Measurements from ENCODE around the gene CRIP3. TPM values are rescaled to one million over a fixed set of nuclear protein-coding genes. Genes with fewer than 3 reads are reported as not detected.

The CRIP3 gene
- total and polyA plus RNA-seq, 10 of the 15 experiments (the other 5 are each of a cell fraction or from before 2014, with no cell fraction given): 1.5 to 9.2 (median 2.2) TPM

DNA sequence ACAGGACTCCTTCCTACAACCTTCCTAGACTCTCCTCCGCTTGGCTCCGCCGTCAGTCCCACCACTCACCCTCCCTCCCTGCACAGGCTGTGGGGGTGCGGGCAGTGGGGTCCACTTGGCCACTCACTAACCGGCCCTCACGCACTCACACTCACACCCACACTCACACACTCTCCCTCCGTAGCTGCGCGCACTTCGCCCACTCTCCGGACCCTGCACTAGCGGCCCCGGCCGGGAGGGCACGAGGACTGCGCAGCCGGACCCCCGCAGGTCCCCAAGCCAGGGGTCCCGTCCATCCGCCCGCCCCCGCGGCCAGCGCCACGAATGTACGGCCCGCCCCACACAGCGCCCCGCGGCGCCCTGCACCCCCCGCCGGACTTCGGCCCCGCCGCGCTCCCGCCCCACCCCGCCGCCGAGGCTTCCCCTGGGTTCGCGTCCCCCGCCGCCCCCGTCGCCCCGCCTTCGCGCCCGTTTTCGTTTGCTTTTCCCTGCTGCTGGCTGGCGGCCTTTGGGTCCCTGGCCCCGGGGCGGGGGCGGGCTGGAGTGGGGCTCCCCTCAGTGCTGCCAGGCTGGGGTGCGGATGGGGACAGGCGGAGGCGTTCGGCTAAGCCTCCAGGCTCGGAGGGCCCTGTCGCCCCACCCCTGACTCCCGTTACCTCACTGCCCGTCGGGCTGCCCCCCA is 33.6 kb downstream of the CRIP3 start (continued):
- TF ChIP-seq, protein P1, sequence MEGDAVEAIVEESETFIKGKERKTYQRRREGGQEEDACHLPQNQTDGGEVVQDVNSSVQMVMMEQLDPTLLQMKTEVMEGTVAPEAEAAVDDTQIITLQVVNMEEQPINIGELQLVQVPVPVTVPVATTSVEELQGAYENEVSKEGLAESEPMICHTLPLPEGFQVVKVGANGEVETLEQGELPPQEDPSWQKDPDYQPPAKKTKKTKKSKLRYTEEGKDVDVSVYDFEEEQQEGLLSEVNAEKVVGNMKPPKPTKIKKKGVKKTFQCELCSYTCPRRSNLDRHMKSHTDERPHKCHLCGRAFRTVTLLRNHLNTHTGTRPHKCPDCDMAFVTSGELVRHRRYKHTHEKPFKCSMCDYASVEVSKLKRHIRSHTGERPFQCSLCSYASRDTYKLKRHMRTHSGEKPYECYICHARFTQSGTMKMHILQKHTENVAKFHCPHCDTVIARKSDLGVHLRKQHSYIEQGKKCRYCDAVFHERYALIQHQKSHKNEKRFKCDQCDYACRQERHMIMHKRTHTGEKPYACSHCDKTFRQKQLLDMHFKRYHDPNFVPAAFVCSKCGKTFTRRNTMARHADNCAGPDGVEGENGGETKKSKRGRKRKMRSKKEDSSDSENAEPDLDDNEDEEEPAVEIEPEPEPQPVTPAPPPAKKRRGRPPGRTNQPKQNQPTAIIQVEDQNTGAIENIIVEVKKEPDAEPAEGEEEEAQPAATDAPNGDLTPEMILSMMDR (IDR thresholded peaks at IDR 0.05 in 2 of 3, conservative IDR thresholded peaks at IDR 0.05 in 1 of 3; ENCODE audit: control insufficient read depth in 2 of 3, extremely low read depth in 1 of 3, insufficient read depth in 1 of 3, low read depth in 3 of 3, low read length in 3 of 3): no peak
- TF ChIP-seq BCL11A (IDR thresholded peaks at IDR 0.05; ENCODE audit: low read depth, low read length) (no peak), NFYB (IDR thresholded peaks at IDR 0.05; ENCODE audit: insufficient read depth, low read depth, low read length) (no peak), CBX5 (IDR thresholded peaks at IDR 0.05; ENCODE audit: low read depth) (no peak), BHLHE40 (IDR thresholded peaks at IDR 0.05; ENCODE audit: borderline replicate concordance in 1 of 2, low read depth in 2 of 2, low read length in 1 of 2) (no peak), MYC (IDR thresholded peaks at IDR 0.05; ENCODE audit: insufficient read depth, insufficient read length, insufficient replicate concordance, low read length, severe bottlenecking) (no peak), WRNIP1 (IDR thresholded peaks at IDR 0.05; ENCODE audit: borderline replicate concordance, low read depth, low read length) (no peak), NFIC (IDR thresholded peaks at IDR 0.05; ENCODE audit: low read depth, low read length) (no peak), ZSCAN29 (IDR thresholded peaks at IDR 0.05) (no peak), SMARCA5 (IDR thresholded peaks at IDR 0.05) (0 out of 2 replicates have a peak, but pooled peaks have one; percentile 63), HDAC6 (IDR thresholded peaks at IDR 0.05; ENCODE audit: unreplicated experiment) (no peak), ZBED1 (IDR thresholded peaks at IDR 0.05; ENCODE audit: borderline replicate concordance) (no peak), IKZF1 (conservative IDR thresholded peaks at IDR 0.05) (0 out of 2 replicates have a peak, but pooled peaks have one; percentile 11), SMAD5 (IDR thresholded peaks at IDR 0.05; ENCODE audit: low read depth) (no peak), DPF2 (IDR thresholded peaks at IDR 0.05) (0 out of 2 replicates have a peak, but pooled peaks have one; percentile 33)
- TF ChIP-seq, protein P2, sequence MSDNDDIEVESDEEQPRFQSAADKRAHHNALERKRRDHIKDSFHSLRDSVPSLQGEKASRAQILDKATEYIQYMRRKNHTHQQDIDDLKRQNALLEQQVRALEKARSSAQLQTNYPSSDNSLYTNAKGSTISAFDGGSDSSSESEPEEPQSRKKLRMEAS (IDR thresholded peaks at IDR 0.05; ENCODE audit: low read depth, low read length): no peak
- TF ChIP-seq, protein P3, sequence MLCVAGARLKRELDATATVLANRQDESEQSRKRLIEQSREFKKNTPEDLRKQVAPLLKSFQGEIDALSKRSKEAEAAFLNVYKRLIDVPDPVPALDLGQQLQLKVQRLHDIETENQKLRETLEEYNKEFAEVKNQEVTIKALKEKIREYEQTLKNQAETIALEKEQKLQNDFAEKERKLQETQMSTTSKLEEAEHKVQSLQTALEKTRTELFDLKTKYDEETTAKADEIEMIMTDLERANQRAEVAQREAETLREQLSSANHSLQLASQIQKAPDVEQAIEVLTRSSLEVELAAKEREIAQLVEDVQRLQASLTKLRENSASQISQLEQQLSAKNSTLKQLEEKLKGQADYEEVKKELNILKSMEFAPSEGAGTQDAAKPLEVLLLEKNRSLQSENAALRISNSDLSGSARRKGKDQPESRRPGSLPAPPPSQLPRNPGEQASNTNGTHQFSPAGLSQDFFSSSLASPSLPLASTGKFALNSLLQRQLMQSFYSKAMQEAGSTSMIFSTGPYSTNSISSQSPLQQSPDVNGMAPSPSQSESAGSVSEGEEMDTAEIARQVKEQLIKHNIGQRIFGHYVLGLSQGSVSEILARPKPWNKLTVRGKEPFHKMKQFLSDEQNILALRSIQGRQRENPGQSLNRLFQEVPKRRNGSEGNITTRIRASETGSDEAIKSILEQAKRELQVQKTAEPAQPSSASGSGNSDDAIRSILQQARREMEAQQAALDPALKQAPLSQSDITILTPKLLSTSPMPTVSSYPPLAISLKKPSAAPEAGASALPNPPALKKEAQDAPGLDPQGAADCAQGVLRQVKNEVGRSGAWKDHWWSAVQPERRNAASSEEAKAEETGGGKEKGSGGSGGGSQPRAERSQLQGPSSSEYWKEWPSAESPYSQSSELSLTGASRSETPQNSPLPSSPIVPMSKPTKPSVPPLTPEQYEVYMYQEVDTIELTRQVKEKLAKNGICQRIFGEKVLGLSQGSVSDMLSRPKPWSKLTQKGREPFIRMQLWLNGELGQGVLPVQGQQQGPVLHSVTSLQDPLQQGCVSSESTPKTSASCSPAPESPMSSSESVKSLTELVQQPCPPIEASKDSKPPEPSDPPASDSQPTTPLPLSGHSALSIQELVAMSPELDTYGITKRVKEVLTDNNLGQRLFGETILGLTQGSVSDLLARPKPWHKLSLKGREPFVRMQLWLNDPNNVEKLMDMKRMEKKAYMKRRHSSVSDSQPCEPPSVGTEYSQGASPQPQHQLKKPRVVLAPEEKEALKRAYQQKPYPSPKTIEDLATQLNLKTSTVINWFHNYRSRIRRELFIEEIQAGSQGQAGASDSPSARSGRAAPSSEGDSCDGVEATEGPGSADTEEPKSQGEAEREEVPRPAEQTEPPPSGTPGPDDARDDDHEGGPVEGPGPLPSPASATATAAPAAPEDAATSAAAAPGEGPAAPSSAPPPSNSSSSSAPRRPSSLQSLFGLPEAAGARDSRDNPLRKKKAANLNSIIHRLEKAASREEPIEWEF (IDR thresholded peaks at IDR 0.05; ENCODE audit: insufficient replicate concordance, low read depth, low read length): no peak
